RWPE2 (cell line): ENCODE results near the gene MAGEA6.
"Not testable (repeated sequence)": the region's sequence is repeated elsewhere in the genome, so short reads cannot be mapped to it uniquely, and the experiment has no call there.

Source experiments
- ATAC-seq: fragments of 200-7000 bp; cut with Tn5 transposase; 3 replicates; pipeline ENCODE4 v1.9.1; 2021; ENCODE audit warnings: low read depth
- DNase-seq: peaks from one replicate; pipeline ENCODE4 v3.0.0-alpha.2; 2020; ENCODE audit warnings: low spot score
- H3K27ac ChIP-seq: fragments of 450-650 bp; 2 replicates; pipeline ENCODE4 v1.5.1; 2017; ENCODE audit warnings: mild to moderate bottlenecking; ENCODE audit not compliant: poor library complexity, severe bottlenecking
- H3K27me3 ChIP-seq: fragments of 250-450 bp; sonication (Bioruptor Pico); 2 replicates; pipeline ENCODE4 v1.5.1; 2021; ENCODE audit warnings: mild to moderate bottlenecking, moderate library complexity; ENCODE audit not compliant: insufficient read depth, poor library complexity, severe bottlenecking
- H3K36me3 ChIP-seq: fragments of 250-450 bp; sonication (Bioruptor Pico); 2 replicates; pipeline ENCODE4 v1.5.1; 2020; ENCODE audit warnings: low read depth, mild to moderate bottlenecking, moderate library complexity
- H3K4me1 ChIP-seq: fragments of 250-450 bp; sonication (Bioruptor Pico); 2 replicates; pipeline ENCODE4 v1.5.1; 2021; ENCODE audit warnings: mild to moderate bottlenecking, moderate library complexity; ENCODE audit not compliant: insufficient read depth, poor library complexity, severe bottlenecking
- H3K4me3 ChIP-seq: fragments of 250-450 bp; sonication (Bioruptor Pico); 2 replicates; pipeline ENCODE4 v1.5.1; 2021; ENCODE audit warnings: mild to moderate bottlenecking, moderate library complexity; ENCODE audit not compliant: severe bottlenecking
- H3K9me3 ChIP-seq: fragments of 250-450 bp; sonication (Bioruptor Pico); 2 replicates; pipeline ENCODE4 v1.5.1; 2021; ENCODE audit warnings: mild to moderate bottlenecking, moderate library complexity; ENCODE audit not compliant: severe bottlenecking
- CTCF ChIP-seq: fragments of 450-650 bp; IDR thresholded peaks from one replicate; pipeline ENCODE4 v1.5.1; 2017; ENCODE audit warnings: mild to moderate bottlenecking, moderate library complexity; ENCODE audit not compliant: poor library complexity, severe bottlenecking

Gene MAGEA6

GRCh38 chrX:152769549-152770289 lies at the start of gene MAGEA6:
Gene MAGEA6, minus strand, starts transcription at chrX:152769689. Its CDS starts 2,039 bp downstream, at chrX:152767650.
- not testable (repeated sequence) for H3K4me3 ChIP-seq, H3K9me3 ChIP-seq, H3K36me3 ChIP-seq, H3K27me3 ChIP-seq, H3K4me1 ChIP-seq, H3K27ac ChIP-seq, ATAC-seq, DNase-seq

- no peak overlapping the region for H3K4me3 ChIP-seq
- H3K4me1 ChIP-seq, result peaks cover 8% of the 10 kb centered on the region
- no peak for TF ChIP-seq CTCF
- DNase-seq, result no peak
- no peaks in the 10 kb centered on the region for H3K27me3 ChIP-seq
- no peaks in the 10 kb centered on the region for H3K9me3 ChIP-seq
- H3K36me3 ChIP-seq, result no peaks in the 10 kb centered on the region
- no peak overlapping the region for H3K27ac ChIP-seq
- ATAC-seq, result no peak; the same call in 2 of the 3 replicates
Observed at GRCh38 chrX:152819266-152819665, 49.8 kb upstream of the MAGEA6 start.

- no peak overlapping the region for H3K27ac ChIP-seq
- no peak for TF ChIP-seq CTCF
Observed at GRCh38 chrX:152818356-152818755, 48.9 kb upstream of the MAGEA6 start.

GRCh38 chrX:152817078-152817764 lies 47.7 kb upstream of the MAGEA6 start:
- Histone ChIP-seq H3K36me3 (no peaks in the 10 kb centered on the region), H3K9me3 (no peaks in the 10 kb centered on the region), H3K4me1 (peaks cover 8% of the 10 kb centered on the region), H3K4me3 (no peak overlapping the region), H3K27ac (no peak overlapping the region), H3K27me3 (no peaks in the 10 kb centered on the region)
- ATAC-seq, result no peak; the same call in 2 of the 3 replicates
- no peak for DNase-seq
- peak; percentile 45 for TF ChIP-seq CTCF

More at GRCh38 chrX:152818356-152818755, 48.9 kb upstream of the MAGEA6 start:
- ATAC-seq (no peak), DNase-seq (no peak)
- Histone ChIP-seq H3K27me3 (no peaks in the 10 kb centered on the region), H3K4me3 (no peak overlapping the region), H3K9me3 (no peaks in the 10 kb centered on the region), H3K36me3 (no peaks in the 10 kb centered on the region), H3K4me1 (peaks cover 8% of the 10 kb centered on the region)

DNA sequence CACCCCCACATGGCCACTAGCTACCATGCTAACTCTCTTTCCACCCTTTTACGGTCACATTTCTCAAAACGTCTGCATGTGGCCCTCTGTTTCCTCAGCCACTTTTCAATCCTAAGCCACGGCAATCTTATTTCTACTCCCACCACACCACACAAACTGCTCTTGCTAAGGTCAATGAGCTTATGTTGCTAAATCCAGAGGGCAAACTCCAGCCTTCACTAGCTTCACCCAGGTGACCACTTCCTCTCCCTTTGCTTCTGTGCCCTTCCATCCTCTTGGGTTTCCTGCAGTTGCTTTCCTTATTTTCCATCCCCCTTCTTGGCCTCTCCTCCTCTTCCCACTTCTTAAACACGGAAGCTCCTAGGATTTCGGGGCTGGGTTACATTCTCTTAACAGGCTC lies 44.6 kb upstream of the MAGEA6 start:
- no peak overlapping the region for H3K4me3 ChIP-seq
- no peaks in the 10 kb centered on the region for H3K4me1 ChIP-seq
- H3K27me3 ChIP-seq, result no peaks in the 10 kb centered on the region
- H3K9me3 ChIP-seq, result no peaks in the 10 kb centered on the region
- no peaks in the 10 kb centered on the region for H3K36me3 ChIP-seq
- no peak for ATAC-seq
- DNase-seq, result no peak
- H3K27ac ChIP-seq, result no peak overlapping the region
- no peak for TF ChIP-seq CTCF
